NT2/D1 (cell line): ENCODE data around the gene NFKB1.
A peak's percentile ranks its signal among the peaks of the same experiment; 100 is the strongest.

ENCODE experiments used
- DNase-seq: peaks from one replicate; pipeline ENCODE4 v3.0.0-alpha.2; 2011; ENCODE audit warnings: low read depth, low spot score
- H3K27me3 ChIP-seq: 2 replicates; pipeline ENCODE4 v1.6.0; 2011; ENCODE audit warnings: mild to moderate bottlenecking; ENCODE audit not compliant: insufficient read length, insufficient read depth
- H3K36me3 ChIP-seq: 2 replicates; pipeline ENCODE4 v1.6.1; 2011; ENCODE audit warnings: mild to moderate bottlenecking, low read length, mixed read lengths; ENCODE audit not compliant: insufficient read depth, insufficient read length
- H3K4me1 ChIP-seq: 2 replicates; pipeline ENCODE4 v1.5.1; 2011; ENCODE audit not compliant: insufficient read depth, insufficient read length
- H3K4me3 ChIP-seq: 2 replicates; pipeline ENCODE4 v1.5.1; 2011; ENCODE audit warnings: low read depth; ENCODE audit not compliant: insufficient read length
- H3K9ac ChIP-seq: 2 replicates; pipeline ENCODE4 v1.6.0; 2011; ENCODE audit warnings: low read depth; ENCODE audit not compliant: insufficient read length
- H3K9me3 ChIP-seq: 2 replicates; pipeline ENCODE4 v1.5.1; 2011; ENCODE audit warnings: mild to moderate bottlenecking, low read length; ENCODE audit not compliant: insufficient read depth
- SUZ12 ChIP-seq: IDR thresholded peaks from 2 replicates; pipeline ENCODE4 v1.6.1; 2011; ENCODE audit not compliant: insufficient read length, insufficient read depth; ENCODE audit errors: extremely low read depth
- YY1 ChIP-seq: IDR thresholded peaks from 2 replicates; pipeline ENCODE4 v1.6.1; 2011; ENCODE audit not compliant: insufficient read length, insufficient read depth
- ZNF274 ChIP-seq: IDR thresholded peaks from 2 replicates; pipeline ENCODE4 v1.6.1; 2011; ENCODE audit warnings: mild to moderate bottlenecking, low read depth, low read length

The NFKB1 gene

DNA sequence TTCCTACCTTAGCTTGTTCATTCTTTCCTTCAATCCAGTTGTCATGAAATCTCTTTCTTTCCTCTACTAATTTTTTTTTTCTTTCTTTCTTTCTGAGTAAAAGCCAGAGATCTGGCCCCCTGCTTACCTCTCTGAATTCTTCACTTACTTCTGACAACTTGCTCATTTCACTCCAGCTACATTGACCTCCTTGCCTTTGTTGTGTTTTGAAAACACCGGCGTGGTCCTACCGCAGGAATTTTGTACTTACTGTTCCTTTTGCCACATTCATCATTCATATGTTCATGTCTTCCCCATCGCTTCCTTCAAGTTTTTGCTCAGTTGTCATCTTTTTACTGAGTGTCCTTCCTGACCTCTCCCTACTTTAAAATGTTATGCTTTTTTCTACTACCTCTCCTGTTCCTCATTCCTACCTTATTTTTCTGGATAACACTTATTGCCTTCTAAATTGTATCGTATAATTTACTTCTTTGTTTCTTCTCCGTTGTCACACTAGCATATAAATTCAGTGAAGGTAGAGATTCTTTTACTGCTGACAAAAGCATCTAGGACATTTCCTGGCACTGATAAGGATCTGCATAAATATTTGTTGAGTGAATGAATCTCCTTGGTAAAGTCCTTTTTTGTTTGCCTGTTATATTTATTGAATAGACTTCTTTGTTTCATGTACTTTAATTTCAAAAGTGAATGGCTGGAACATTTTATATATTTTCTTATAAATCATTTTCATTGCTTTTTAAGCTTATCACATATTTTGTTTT, 74.4 kb downstream of the NFKB1 start:
- Histone ChIP-seq H3K4me3 (no peak overlapping the region), H3K9ac (no peak overlapping the region), H3K27me3 (no peaks in the 10 kb centered on the region), H3K9me3 (no peaks in the 10 kb centered on the region), H3K36me3 (peaks cover 13% of the 10 kb centered on the region), H3K4me1 (no peaks in the 10 kb centered on the region)
- TF ChIP-seq SUZ12 (no peak), YY1 (no peak), ZNF274 (no peak)
- DNase-seq = no peak

DNA sequence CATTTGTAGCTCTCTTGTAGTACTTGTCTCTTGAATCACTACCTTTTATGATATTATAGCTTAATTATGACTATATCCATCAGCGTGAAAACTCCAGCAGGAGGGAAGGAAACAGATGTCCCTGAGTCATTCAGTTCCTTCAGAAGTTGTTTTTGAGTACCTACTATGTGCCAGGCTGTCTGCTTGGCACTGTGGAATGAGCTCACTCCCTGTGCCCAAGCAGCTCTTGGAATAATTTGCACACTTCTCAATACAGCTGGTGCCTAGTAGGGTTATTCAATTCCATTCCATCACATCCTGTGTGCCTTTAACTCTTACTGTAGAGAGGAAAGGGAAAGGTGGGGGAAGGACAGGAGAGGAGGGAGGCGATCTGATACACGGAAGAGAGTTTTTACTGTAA, 77.1 kb downstream of the NFKB1 start:
- TF ChIP-seq SUZ12 (no peak), ZNF274 (no peak), YY1 (no peak)
- Histone ChIP-seq H3K4me1 (no peaks in the 10 kb centered on the region), H3K36me3 (peaks cover 22% of the 10 kb centered on the region), H3K9ac (no peak overlapping the region), H3K9me3 (no peaks in the 10 kb centered on the region), H3K4me3 (no peak overlapping the region), H3K27me3 (no peaks in the 10 kb centered on the region)
- no peak for DNase-seq

DNA sequence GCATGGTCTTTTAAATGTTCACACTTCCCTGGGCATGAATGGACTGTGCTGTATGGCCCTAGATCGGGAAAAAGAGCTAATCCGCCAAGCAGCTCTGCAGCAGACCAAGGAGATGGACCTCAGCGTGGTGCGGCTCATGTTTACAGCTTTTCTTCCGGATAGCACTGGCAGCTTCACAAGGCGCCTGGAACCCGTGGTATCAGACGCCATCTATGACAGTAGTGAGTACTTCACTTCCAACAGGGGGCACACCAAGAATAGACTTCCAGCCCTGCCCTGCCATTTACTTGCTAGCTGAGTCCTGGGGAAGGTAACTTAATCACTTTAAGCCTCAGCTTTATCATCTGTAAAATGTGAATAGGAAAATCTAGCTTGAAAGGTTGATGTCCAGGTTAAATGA, 77.7 kb downstream of the NFKB1 start:
- Histone ChIP-seq H3K36me3 (peaks cover 22% of the 10 kb centered on the region), H3K4me3 (no peak overlapping the region), H3K9ac (no peak overlapping the region), H3K27me3 (no peaks in the 10 kb centered on the region), H3K4me1 (no peaks in the 10 kb centered on the region), H3K9me3 (no peaks in the 10 kb centered on the region)
- TF ChIP-seq YY1 = no peak
- TF ChIP-seq SUZ12 = no peak
- TF ChIP-seq ZNF274 = no peak
- DNase-seq = peak; percentile 3

DNA sequence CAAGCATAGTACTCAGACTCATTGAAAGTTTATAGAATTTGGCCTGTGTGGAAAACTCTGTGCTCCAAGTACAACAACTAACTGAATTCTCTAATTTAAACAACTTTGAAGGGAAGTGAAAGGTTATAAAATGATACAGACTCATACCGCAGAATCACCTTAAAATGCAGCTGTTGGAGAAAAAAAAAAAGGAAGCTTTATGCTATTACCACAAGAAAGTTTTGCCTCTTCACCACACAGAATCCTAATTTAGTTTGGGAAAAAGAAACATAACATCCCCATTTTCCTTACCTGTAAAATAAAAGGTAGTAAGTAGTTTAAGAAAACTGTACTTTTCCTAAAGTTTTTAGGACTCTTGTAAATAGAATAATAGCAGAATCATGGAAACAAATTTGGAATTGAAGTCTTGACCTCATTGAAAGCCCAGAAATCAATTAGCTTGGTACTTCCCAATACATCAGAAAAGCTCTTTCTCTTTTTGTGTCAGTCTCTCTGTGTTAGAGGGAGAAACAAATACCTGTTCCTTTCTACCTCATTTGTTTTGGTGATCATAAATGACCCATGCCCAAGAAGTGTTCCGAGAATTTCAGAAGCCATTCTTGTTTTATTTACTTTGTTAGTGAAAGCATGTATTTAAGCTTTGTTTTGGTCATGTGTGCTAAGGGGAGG, 78.8 kb downstream of the NFKB1 start:
- no peaks in the 10 kb centered on the region for H3K27me3 ChIP-seq
- H3K4me1 ChIP-seq = no peaks in the 10 kb centered on the region
- H3K9me3 ChIP-seq = no peaks in the 10 kb centered on the region
- no peak for TF ChIP-seq ZNF274
- TF ChIP-seq SUZ12 = no peak
- no peak for TF ChIP-seq YY1
- H3K4me3 ChIP-seq = no peak overlapping the region
- peaks cover 22% of the 10 kb centered on the region for H3K36me3 ChIP-seq
- no peak for DNase-seq
- H3K9ac ChIP-seq = no peak overlapping the region

DNA sequence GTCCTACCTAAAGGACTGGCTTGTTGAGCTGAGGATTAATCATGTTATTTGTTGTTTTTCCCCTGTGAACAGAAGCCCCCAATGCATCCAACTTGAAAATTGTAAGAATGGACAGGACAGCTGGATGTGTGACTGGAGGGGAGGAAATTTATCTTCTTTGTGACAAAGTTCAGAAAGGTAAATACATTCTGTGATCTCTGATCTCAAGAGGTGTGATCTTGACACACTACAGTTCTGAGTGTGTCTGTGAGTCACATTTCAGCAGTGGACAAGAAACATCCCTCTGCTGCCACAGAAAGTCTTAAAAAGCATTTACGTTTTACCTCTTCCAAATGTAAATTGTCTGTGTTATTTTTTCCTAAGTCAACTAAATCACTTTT, 79.3 kb downstream of the NFKB1 start:
- no peak for TF ChIP-seq ZNF274
- no peak for TF ChIP-seq YY1
- TF ChIP-seq SUZ12 = no peak
- H3K36me3 ChIP-seq = peaks cover 24% of the 10 kb centered on the region

DNA sequence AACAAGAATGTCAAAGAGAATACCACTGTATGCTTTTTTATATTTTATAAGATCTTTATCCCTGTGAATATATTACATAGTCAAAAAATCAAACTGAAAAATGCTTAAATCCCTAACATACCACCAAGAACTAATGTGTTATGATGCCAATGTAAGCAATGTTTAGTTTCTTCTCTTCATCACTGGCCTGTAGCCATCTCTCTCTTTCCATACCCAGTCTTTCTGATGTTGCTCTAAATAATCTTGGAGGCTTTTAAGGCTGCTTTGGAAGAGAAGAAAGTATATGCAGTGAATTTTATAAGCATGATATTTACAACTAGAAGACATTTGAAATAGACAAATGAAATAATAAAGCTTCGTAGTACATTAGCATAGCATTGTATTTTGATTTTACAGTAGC, 82.9 kb downstream of the NFKB1 start:
- H3K27me3 ChIP-seq = no peaks in the 10 kb centered on the region
- no peak for TF ChIP-seq SUZ12
- no peak for TF ChIP-seq YY1
- TF ChIP-seq ZNF274 = no peak
- H3K4me1 ChIP-seq = no peaks in the 10 kb centered on the region
- DNase-seq = no peak
- H3K9ac ChIP-seq = no peak overlapping the region
- H3K9me3 ChIP-seq = no peaks in the 10 kb centered on the region
- H3K36me3 ChIP-seq = peaks cover 20% of the 10 kb centered on the region
- no peak overlapping the region for H3K4me3 ChIP-seq

More for the DNA sequence above, 79.3 kb downstream of the NFKB1 start:
- no peaks in the 10 kb centered on the region for H3K4me1 ChIP-seq
- H3K4me3 ChIP-seq = no peak overlapping the region
- H3K9me3 ChIP-seq = no peaks in the 10 kb centered on the region
- no peak for DNase-seq
- H3K27me3 ChIP-seq = no peaks in the 10 kb centered on the region
- H3K9ac ChIP-seq = no peak overlapping the region

DNA sequence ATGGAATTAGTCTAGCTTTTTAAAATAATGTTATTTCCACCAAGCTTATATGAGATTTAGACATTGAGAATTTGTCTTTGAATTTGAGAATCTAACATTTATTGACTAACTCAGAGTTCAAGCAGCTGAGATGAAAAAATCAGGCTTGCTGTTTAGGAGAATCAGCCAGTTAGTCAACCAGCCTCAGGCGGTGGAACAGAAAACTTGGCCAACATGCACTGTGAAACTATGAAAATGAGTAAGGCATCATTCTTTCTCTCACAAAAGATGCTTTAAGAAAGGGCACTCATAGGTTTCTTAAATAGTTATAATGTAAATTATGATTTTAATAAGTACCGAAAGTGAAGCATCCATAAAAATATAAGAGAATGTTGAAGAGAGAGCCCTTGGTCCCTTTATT, 84.2 kb downstream of the NFKB1 start:
- TF ChIP-seq ZNF274 (no peak), SUZ12 (no peak), YY1 (no peak)
- no peaks in the 10 kb centered on the region for H3K27me3 ChIP-seq
- no peak overlapping the region for H3K9ac ChIP-seq
- H3K4me1 ChIP-seq = no peaks in the 10 kb centered on the region
- H3K9me3 ChIP-seq = no peaks in the 10 kb centered on the region
- no peak overlapping the region for H3K4me3 ChIP-seq
- peaks cover 20% of the 10 kb centered on the region for H3K36me3 ChIP-seq
- DNase-seq = no peak
